ENCODE measurements around the gene IL1RL1.

IL1RL1 gene

GRCh38 chr2:102344397-102344796, 33.0 kb downstream of the IL1RL1 start:
- no peak overlapping the region for H3K27ac ChIP-seq
- no peak for TF ChIP-seq CTCF (IDR thresholded peaks at IDR 0.05)
- no peak overlapping the region for H3K4me3 ChIP-seq (ENCODE audit: low read depth in 1 of 2, low read length in 1 of 2)
- H3K27me3 ChIP-seq, result no peaks in the 10 kb centered on the region
- no peaks in the 10 kb centered on the region for H3K36me3 ChIP-seq
- H3K9me3 ChIP-seq, result no peaks in the 10 kb centered on the region
- H3K4me1 ChIP-seq (ENCODE audit: control insufficient read depth in 1 of 2, insufficient read depth in 1 of 2, low read depth in 1 of 2, low read length in 1 of 2), result peaks cover 12 to 14% of the 10 kb centered on the region in 2 experiments

GRCh38 chr2:102345329-102345920, 34.1 kb downstream of the IL1RL1 start:
- no peaks in the 10 kb centered on the region for H3K36me3 ChIP-seq
- no peak overlapping the region for H3K27ac ChIP-seq
- H3K27me3 ChIP-seq, result no peaks in the 10 kb centered on the region
- peaks cover 11% of the 10 kb centered on the region in 2 experiments for H3K4me1 ChIP-seq (ENCODE audit: control insufficient read depth in 1 of 2, insufficient read depth in 1 of 2, low read depth in 1 of 2, low read length in 1 of 2)
- H3K9me3 ChIP-seq, result no peaks in the 10 kb centered on the region
- no peak overlapping the region for H3K4me3 ChIP-seq (ENCODE audit: low read depth in 1 of 2, low read length in 1 of 2)
- no peak for TF ChIP-seq CTCF (IDR thresholded peaks at IDR 0.05)

GRCh38 chr2:102346381-102347130, 35.2 kb downstream of the IL1RL1 start:
- H3K27ac ChIP-seq, result no peak overlapping the region
- no peak overlapping the region for H3K4me3 ChIP-seq (ENCODE audit: low read depth in 1 of 2, low read length in 1 of 2)
- peaks cover 0 to 1% of the 10 kb centered on the region in 2 experiments for H3K4me1 ChIP-seq (ENCODE audit: control insufficient read depth in 1 of 2, insufficient read depth in 1 of 2, low read depth in 1 of 2, low read length in 1 of 2)
- TF ChIP-seq CTCF (IDR thresholded peaks at IDR 0.05), result no peak
- H3K9me3 ChIP-seq, result no peaks in the 10 kb centered on the region
- no peaks in the 10 kb centered on the region for H3K36me3 ChIP-seq
- no peaks in the 10 kb centered on the region for H3K27me3 ChIP-seq

- Histone ChIP-seq H3K36me3 (no peaks in the 10 kb centered on the region), H3K4me3 (ENCODE audit: low read depth in 1 of 2, low read length in 1 of 2) (no peak overlapping the region), H3K27me3 (peaks cover 5% of the 10 kb centered on the region), H3K4me1 (ENCODE audit: control insufficient read depth in 1 of 2, insufficient read depth in 1 of 2, low read depth in 1 of 2, low read length in 1 of 2) (peaks cover 4% of the 10 kb centered on the region in 2 experiments), H3K27ac (no peak overlapping the region), H3K9me3 (no peaks in the 10 kb centered on the region)
- TF ChIP-seq CTCF (IDR thresholded peaks at IDR 0.05), result no peak
Measured at GRCh38 chr2:102350137-102350793, 38.9 kb downstream of the IL1RL1 start.

GRCh38 chr2:102355526-102356380, 44.4 kb downstream of the IL1RL1 start, which contains the start of gene IL18R1:
Gene IL18R1, plus strand, starts transcription at chr2:102355796. Its CDS starts 6,865 bp downstream, at chr2:102362661.
- peaks cover 5% of the 10 kb centered on the region for H3K27me3 ChIP-seq
- TF ChIP-seq CTCF (IDR thresholded peaks at IDR 0.05), result peak; percentile 88
- H3K9me3 ChIP-seq, result no peaks in the 10 kb centered on the region
- peak within 1 kb of the TSS; percentile 87 for H3K27ac ChIP-seq
- peaks cover 47 to 52% of the 10 kb centered on the region in 2 experiments for H3K4me1 ChIP-seq (ENCODE audit: control insufficient read depth in 1 of 2, insufficient read depth in 1 of 2, low read depth in 1 of 2, low read length in 1 of 2)
- H3K36me3 ChIP-seq, result no peaks in the 10 kb centered on the region
- H3K4me3 ChIP-seq (ENCODE audit: low read depth in 1 of 2, low read length in 1 of 2), result peak within 1 kb of the TSS; percentile 93 to 94

Data from neutrophil (primary cell).